Loucy (cell line): Measurements from ENCODE around the gene WFIKKN2.

Experiments
- H2AFZ ChIP-seq: fragments of 200-600 bp; sonication (generic); 2 replicates; pipeline ENCODE4 v1.6.0; 2016; ENCODE audit warnings: antibody characterized with exemption, mild to moderate bottlenecking, low read length, moderate library complexity
- H3F3A ChIP-seq: fragments of 200-600 bp; 2 replicates; pipeline ENCODE4 v1.6.0; 2016; ENCODE audit warnings: antibody characterized with exemption, low read depth, mild to moderate bottlenecking
- H3K27me3 ChIP-seq: fragments of 200-600 bp; sonication (generic); 2 replicates; pipeline ENCODE4 v1.6.1; 2014; ENCODE audit warnings: low read length, mild to moderate bottlenecking; ENCODE audit not compliant: insufficient read depth, poor library complexity, severe bottlenecking
- H3K36me3 ChIP-seq: fragments of 200-600 bp; sonication (generic); 2 replicates; pipeline ENCODE4 v1.6.1; 2016; ENCODE audit warnings: low read length; ENCODE audit not compliant: insufficient read depth
- H3K4me1 ChIP-seq: fragments of 200-600 bp; sonication (generic); 2 replicates; pipeline ENCODE4 v1.5.1; 2014; ENCODE audit warnings: low read length, mild to moderate bottlenecking; ENCODE audit not compliant: insufficient read depth, poor library complexity, severe bottlenecking
- H3K4me2 ChIP-seq: fragments of 200-600 bp; sonication (generic); 2 replicates; pipeline ENCODE4 v1.6.0; 2014; ENCODE audit warnings: antibody characterized with exemption, low read length, low read depth, mild to moderate bottlenecking; ENCODE audit not compliant: poor library complexity, severe bottlenecking
- H3K4me3 ChIP-seq: fragments of 200-600 bp; sonication (generic); 2 replicates; pipeline ENCODE4 v1.5.1; 2014; ENCODE audit warnings: low read length, mild to moderate bottlenecking, mixed read lengths; ENCODE audit not compliant: poor library complexity, severe bottlenecking
- H3K79me2 ChIP-seq: fragments of 200-600 bp; sonication (generic); 2 replicates; pipeline ENCODE4 v1.6.1; 2014; ENCODE audit warnings: low read length; ENCODE audit not compliant: insufficient read depth
- H3K9ac ChIP-seq: fragments of 200-600 bp; sonication (generic); 2 replicates; pipeline ENCODE4 v1.6.0; 2014; ENCODE audit warnings: mild to moderate bottlenecking, low read depth, low read length, moderate library complexity; ENCODE audit not compliant: poor library complexity, severe bottlenecking
- H3K9me2 ChIP-seq: fragments of 200-600 bp; sonication (generic); replicated peaks from 2 replicates; pipeline ENCODE4 v1.6.1; 2016; ENCODE audit warnings: low read depth, low read length, mixed read lengths
- H3K9me3 ChIP-seq: fragments of 200-600 bp; sonication (generic); 2 replicates; pipeline ENCODE4 v1.6.1; 2014; ENCODE audit warnings: mild to moderate bottlenecking, antibody characterized with exemption, low read length, low read depth; ENCODE audit not compliant: insufficient read depth
- H4K20me1 ChIP-seq: fragments of 200-600 bp; sonication (generic); 2 replicates; pipeline ENCODE4 v1.6.0; 2014; ENCODE audit warnings: antibody characterized with exemption, low read length, mild to moderate bottlenecking; ENCODE audit not compliant: insufficient read depth, poor library complexity, severe bottlenecking
- EZH2phosphoT487 ChIP-seq: fragments of 200-600 bp; IDR thresholded peaks from 2 replicates; pipeline ENCODE4 v1.6.1; 2018; ENCODE audit warnings: antibody characterized with exemption, mild to moderate bottlenecking, moderate library complexity, borderline replicate concordance
- TF ChIP-seq, protein P1 (sequence below): fragments of 200-600 bp; sonication (generic); conservative IDR thresholded peaks from 2 replicates; pipeline ENCODE4 v1.5.1; 2014; ENCODE audit warnings: mild to moderate bottlenecking, antibody characterized with exemption, low read length

WFIKKN2 gene

DNA sequence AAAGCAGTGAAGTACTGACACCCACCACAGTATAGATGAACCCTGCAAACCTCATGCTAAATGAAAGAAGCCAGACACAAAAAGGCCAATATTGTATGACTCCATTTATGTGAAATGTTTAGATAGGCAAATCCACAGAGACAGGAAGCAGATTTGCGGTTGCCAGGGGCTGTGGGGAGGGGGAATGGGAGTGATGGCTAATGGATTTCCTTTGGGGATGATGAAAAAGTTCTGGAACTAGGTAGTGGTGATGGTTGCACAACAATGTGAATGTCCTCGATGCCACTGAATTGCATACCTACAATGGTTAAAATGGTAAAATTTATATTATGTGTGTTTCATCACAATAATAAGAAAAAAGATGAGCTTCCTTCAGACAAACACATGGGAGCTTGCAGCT lies 28.4 kb upstream of the WFIKKN2 start:
- no peaks in the 10 kb centered on the region for H3K27me3 ChIP-seq
- no peak overlapping the region for H3K9ac ChIP-seq
- H3K4me3 ChIP-seq = no peak overlapping the region
- H3K9me3 ChIP-seq = no peaks in the 10 kb centered on the region
- no peak overlapping the region for H2AFZ ChIP-seq
- H4K20me1 ChIP-seq = no peaks in the 10 kb centered on the region
- TF ChIP-seq, protein P1, sequence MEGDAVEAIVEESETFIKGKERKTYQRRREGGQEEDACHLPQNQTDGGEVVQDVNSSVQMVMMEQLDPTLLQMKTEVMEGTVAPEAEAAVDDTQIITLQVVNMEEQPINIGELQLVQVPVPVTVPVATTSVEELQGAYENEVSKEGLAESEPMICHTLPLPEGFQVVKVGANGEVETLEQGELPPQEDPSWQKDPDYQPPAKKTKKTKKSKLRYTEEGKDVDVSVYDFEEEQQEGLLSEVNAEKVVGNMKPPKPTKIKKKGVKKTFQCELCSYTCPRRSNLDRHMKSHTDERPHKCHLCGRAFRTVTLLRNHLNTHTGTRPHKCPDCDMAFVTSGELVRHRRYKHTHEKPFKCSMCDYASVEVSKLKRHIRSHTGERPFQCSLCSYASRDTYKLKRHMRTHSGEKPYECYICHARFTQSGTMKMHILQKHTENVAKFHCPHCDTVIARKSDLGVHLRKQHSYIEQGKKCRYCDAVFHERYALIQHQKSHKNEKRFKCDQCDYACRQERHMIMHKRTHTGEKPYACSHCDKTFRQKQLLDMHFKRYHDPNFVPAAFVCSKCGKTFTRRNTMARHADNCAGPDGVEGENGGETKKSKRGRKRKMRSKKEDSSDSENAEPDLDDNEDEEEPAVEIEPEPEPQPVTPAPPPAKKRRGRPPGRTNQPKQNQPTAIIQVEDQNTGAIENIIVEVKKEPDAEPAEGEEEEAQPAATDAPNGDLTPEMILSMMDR = no peak
- no peak for TF ChIP-seq EZH2phosphoT487
- no peaks in the 10 kb centered on the region for H3K36me3 ChIP-seq
- H3F3A ChIP-seq = no peaks in the 10 kb centered on the region
- no peaks in the 10 kb centered on the region for H3K4me1 ChIP-seq
- no peaks in the 10 kb centered on the region for H3K79me2 ChIP-seq
- no peaks in the 10 kb centered on the region for H3K9me2 ChIP-seq
- H3K4me2 ChIP-seq = no peak overlapping the region

DNA sequence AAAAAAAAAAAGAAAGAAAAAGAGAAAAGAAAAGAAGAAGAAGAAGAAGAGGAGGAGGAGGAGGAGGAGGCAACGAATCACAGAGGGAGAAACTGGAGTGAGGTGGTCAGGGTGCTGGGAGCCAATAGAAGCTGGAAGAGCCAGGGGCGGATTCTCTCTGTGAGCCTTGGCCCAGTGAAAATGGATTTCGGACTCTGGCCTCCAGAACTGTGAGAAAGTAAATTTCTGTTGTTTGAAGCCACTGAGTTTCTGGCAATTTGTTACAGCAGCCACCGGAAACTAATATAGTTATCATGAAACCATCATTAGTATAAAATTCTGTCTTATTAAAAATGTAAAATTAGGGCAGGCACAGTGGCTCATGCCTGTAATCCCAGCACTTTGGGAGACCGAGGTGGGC lies 27.7 kb upstream of the WFIKKN2 start:
- no peaks in the 10 kb centered on the region for H3K27me3 ChIP-seq
- no peak overlapping the region for H2AFZ ChIP-seq
- no peaks in the 10 kb centered on the region for H3K4me1 ChIP-seq
- H3K9ac ChIP-seq = no peak overlapping the region
- H3K9me2 ChIP-seq = no peaks in the 10 kb centered on the region
- H3K4me2 ChIP-seq = no peak overlapping the region
- no peaks in the 10 kb centered on the region for H4K20me1 ChIP-seq
- no peak for TF ChIP-seq EZH2phosphoT487
- TF ChIP-seq, protein P1 = no peak
- no peak overlapping the region for H3K4me3 ChIP-seq
- no peaks in the 10 kb centered on the region for H3F3A ChIP-seq
- H3K9me3 ChIP-seq = no peaks in the 10 kb centered on the region
- no peaks in the 10 kb centered on the region for H3K79me2 ChIP-seq
- H3K36me3 ChIP-seq = no peaks in the 10 kb centered on the region

DNA sequence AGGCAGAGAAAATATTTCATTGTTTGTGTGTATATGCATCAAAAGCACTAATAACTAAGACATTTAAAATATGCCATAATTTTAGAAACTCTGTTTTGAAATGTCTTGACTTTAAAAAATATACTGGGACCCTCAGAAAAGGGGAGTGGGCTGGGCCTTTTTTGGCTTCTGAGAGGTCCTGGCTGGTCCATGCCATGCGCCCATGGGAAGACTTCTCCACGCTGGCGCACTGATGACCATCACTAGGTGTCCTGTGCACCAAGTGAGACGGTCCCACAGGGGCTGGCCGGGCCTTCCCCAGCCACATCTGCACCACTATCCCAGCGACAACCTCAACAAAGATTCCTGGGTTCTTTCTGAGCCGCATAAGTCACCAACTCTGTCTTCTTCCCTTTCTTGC lies 27.0 kb upstream of the WFIKKN2 start:
- Histone ChIP-seq H4K20me1 (no peaks in the 10 kb centered on the region), H3K9me2 (no peaks in the 10 kb centered on the region), H3K4me1 (no peaks in the 10 kb centered on the region), H3K79me2 (no peaks in the 10 kb centered on the region), H2AFZ (no peak overlapping the region), H3K27me3 (no peaks in the 10 kb centered on the region), H3K36me3 (no peaks in the 10 kb centered on the region), H3K9ac (no peak overlapping the region), H3K4me3 (no peak overlapping the region), H3F3A (no peaks in the 10 kb centered on the region), H3K9me3 (no peaks in the 10 kb centered on the region), H3K4me2 (no peak overlapping the region)
- TF ChIP-seq EZH2phosphoT487 = no peak
- TF ChIP-seq, protein P1 = no peak
